ENCODE measurements around the gene MRPS7. TPM values are rescaled to one million over a fixed set of nuclear protein-coding genes. Genes with fewer than 3 reads are reported as not detected.

Gene MRPS7
- total and polyA plus RNA-seq, 2 of the 8 experiments (the other 6 are each of a cell fraction or from before 2014, with no cell fraction given), result 63.4 to 79.4 TPM

GRCh38 chr17:75245011-75245410, 16.7 kb upstream of the MRPS7 start:
- Histone ChIP-seq H2BK12ac (ENCODE audit: low read depth, low read length) (no peak overlapping the region), H3K18ac (ENCODE audit: extremely low read depth, low read length) (no peak overlapping the region), H2BK15ac (ENCODE audit: low read length) (no peak overlapping the region), H3K4me1 (replicated peaks in 1 of 4; ENCODE audit: control insufficient read depth in 3 of 4, insufficient read depth in 4 of 4, low read length in 3 of 4) (peaks cover 0 to 4% (median 2%) of the 10 kb centered on the region in 4 experiments; a peak in 4 of 7 replicates), H3K36me3 (ENCODE audit: control insufficient read depth in 2 of 4, insufficient read depth in 4 of 4, low read length in 3 of 4) (peaks cover 21 to 49% (median 42%) of the 10 kb centered on the region in 4 experiments), H3K79me1 (ENCODE audit: low read depth, low read length) (peaks cover 2% of the 10 kb centered on the region), H2BK20ac (ENCODE audit: low read length) (no peak overlapping the region), H3K9ac (replicated peaks in 1 of 4; ENCODE audit: extremely low read depth in 1 of 4, low read depth in 3 of 4, low read length in 3 of 4) (no peak overlapping the region), H2AFZ (ENCODE audit: low read length) (no peak overlapping the region), H2BK120ac (replicated peaks; ENCODE audit: low read depth, low read length) (no peak overlapping the region), H2AK5ac (ENCODE audit: low read depth, low read length) (no peak overlapping the region), H3K14ac (ENCODE audit: insufficient read length) (no peak overlapping the region), H4K91ac (replicated peaks; ENCODE audit: insufficient read length, low read length) (no peak overlapping the region), H3K9me3 (ENCODE audit: insufficient read depth in 2 of 2, low read depth in 1 of 2, low read length in 1 of 2) (no peaks in the 10 kb centered on the region), H3K4me2 (ENCODE audit: insufficient read depth in 1 of 2, low read depth in 2 of 2, low read length in 2 of 2) (no peak overlapping the region), H3K23ac (ENCODE audit: insufficient read length) (no peak overlapping the region), H3K56ac (replicated peaks; ENCODE audit: insufficient read length, low read depth, low read length) (no peak overlapping the region), H4K20me1 (replicated peaks in 1 of 2; ENCODE audit: control insufficient read depth in 1 of 2, insufficient read depth in 2 of 2, low read length in 2 of 2) (peaks cover 10 to 14% of the 10 kb centered on the region in 2 experiments), H3K4ac (replicated peaks; ENCODE audit: insufficient read length, low read depth, low read length) (no peak overlapping the region), H3K27me3 (replicated peaks in 1 of 4; ENCODE audit: control insufficient read depth in 3 of 4, extremely low read depth in 1 of 4, insufficient read depth in 3 of 4, low read length in 3 of 4) (no peaks in the 10 kb centered on the region), H3K4me3 (ENCODE audit: extremely low read depth in 1 of 4, insufficient read depth in 2 of 4, low read depth in 3 of 4, low read length in 4 of 4) (no peak overlapping the region), H3K23me2 (ENCODE audit: low read depth, low read length) (no peaks in the 10 kb centered on the region), H3K27ac (ENCODE audit: low read depth, low read length) (no peak overlapping the region), H4K8ac (ENCODE audit: extremely low read depth, insufficient read depth, low read length) (no peak overlapping the region), H4K5ac (ENCODE audit: insufficient read length, low read depth, low read length) (no peak overlapping the region), H2BK5ac (ENCODE audit: low read depth, low read length) (no peak overlapping the region), H3K79me2 (ENCODE audit: control insufficient read depth in 1 of 2, insufficient read depth in 2 of 2, low read length in 2 of 2) (peaks cover 0 to 15% of the 10 kb centered on the region in 2 experiments; a peak in 1 of 4 replicates)
- POLR2A ChIA-PET (ENCODE audit: partially characterized antibody), result interaction anchor here (4.0 kb wide), 1 partner anchor 16 kb away, joined by 17 read pairs; the partner anchor contains the start of genes GGA3 and MRPS7
- FAIRE-seq (no peak), DNase-seq (ENCODE audit: low read depth in 1 of 2, low spot score in 2 of 2) (no peak)
- CTCF ChIA-PET (ENCODE audit: partially characterized antibody), result interaction anchor here (0.7 to 16.5 kb wide), 6 partner anchors 8 to 1462 kb away, joined by 3 to 369 read pairs (median 4); partner anchors contain the start of genes GGA3, MIF4GD and MRPS7
- no peak for TF ChIP-seq EGR1 (IDR thresholded peaks at IDR 0.05; ENCODE audit: borderline replicate concordance, low read depth, low read length)
- no peak for TF ChIP-seq POLR2A (IDR thresholded peaks at IDR 0.05; ENCODE audit: control extremely low read depth in 1 of 2, low read depth in 2 of 2, low read length in 2 of 2)
- no peak for TF ChIP-seq USF2 (IDR thresholded peaks at IDR 0.05; ENCODE audit: low read length)
- WGBS, 2 experiments (ENCODE audit: extremely low coverage in 1 of 2, insufficient coverage in 1 of 2, insufficient read length in 1 of 2, insufficient replicate concordance in 2 of 2, low coverage in 1 of 2, low lambda C conversion rate in 2 of 2, missing lambda C conversion rate in 1 of 2), result 91% methylated on average over 4 of the region's 6 CpGs; no CpG with 5 or more reads in 1 of the 2 experiments
